Suprapubic skin (tissue), 4 donors: Measurements from ENCODE around the gene DOHH. TPM values are rescaled to one million over a fixed set of nuclear protein-coding genes. Genes with fewer than 3 reads are reported as not detected.

ENCODE experiments used
- DNase-seq, 2 donors: peaks; one replicate each; pipeline ENCODE4 v3.0.0-alpha.2; 2019; ENCODE audit warnings: low spot score in 2 of 2
- H3K27ac ChIP-seq: fragments of 200-600 bp; sonication (generic); one replicate; pipeline ENCODE4 v1.5.1; 2019
- H3K27me3 ChIP-seq: fragments of 200-600 bp; sonication (generic); one replicate; pipeline ENCODE4 v1.5.1; 2019
- H3K36me3 ChIP-seq: fragments of 200-600 bp; sonication (generic); one replicate; pipeline ENCODE4 v1.5.1; 2019
- H3K4me1 ChIP-seq: fragments of 200-600 bp; sonication (generic); one replicate; pipeline ENCODE4 v1.5.1; 2019
- H3K4me3 ChIP-seq: fragments of 200-600 bp; sonication (generic); one replicate; pipeline ENCODE4 v1.5.1; 2019; ENCODE audit warnings: mild to moderate bottlenecking
- H3K9me3 ChIP-seq: fragments of 200-600 bp; sonication (generic); one replicate; pipeline ENCODE4 v1.5.1; 2019
- CTCF ChIP-seq, 2 donors: fragments of 200-600 bp in 1 of 2; fragments of 450-650 bp in 1 of 2; sonication (generic) in 1 of 2; IDR thresholded peaks; one replicate each; pipeline ENCODE4 v1.5.1; 2016 to 2019; ENCODE audit warnings: antibody characterized with exemption in 2 of 2, mild to moderate bottlenecking in 1 of 2, moderate library complexity in 1 of 2
- EP300 ChIP-seq: sonication (generic); formaldehyde crosslinking; IDR thresholded peaks from one replicate; pipeline ENCODE4 v1.6.1; 2017; ENCODE audit warnings: antibody characterized with exemption
- POLR2A ChIP-seq, 2 donors: fragments of 450-650 bp; IDR thresholded peaks; one replicate each; pipeline ENCODE4 v1.6.1; 2017; ENCODE audit warnings: antibody characterized with exemption in 2 of 2, mild to moderate bottlenecking in 2 of 2, moderate library complexity in 2 of 2
- POLR2AphosphoS5 ChIP-seq, 3 donors: sonication (generic); formaldehyde crosslinking; IDR thresholded peaks; one replicate each; pipeline ENCODE4 v1.6.1; 2017; ENCODE audit warnings: antibody characterized with exemption in 3 of 3
- WGBS: methylation state at CpG from one replicate; pipeline ENCODE4 v1.1.5; 2018; 5-methylcytosine and 5-hydroxymethylcytosine counted together
- total RNA-seq, 4 donors: library from RNA; depleted of rRNA; stranded (reverse); fragments of >200 nt; gene quantifications; one replicate each; pipeline ENCODE4 v1.1.0, GENCODE V29; 2016

DOHH gene
- total RNA-seq, 4 donors from 2014 or later, result 10.9 to 21.7 (median 17.9) TPM

GRCh38 chr19:3518255-3518654 lies 17.8 kb upstream of the DOHH start:
- WGBS, result 83% methylated on average over 10 of the region's 10 CpGs
- Histone ChIP-seq H3K4me1 (peaks cover 19% of the 10 kb centered on the region), H3K9me3 (no peaks in the 10 kb centered on the region), H3K36me3 (peaks cover 26% of the 10 kb centered on the region), H3K4me3 (no peak overlapping the region), H3K27me3 (no peaks in the 10 kb centered on the region), H3K27ac (no peak overlapping the region)
- TF ChIP-seq CTCF (IDR thresholded peaks at IDR 0.05) (no peak), POLR2AphosphoS5 (IDR thresholded peaks at IDR 0.05) (no peak), EP300 (no peak), POLR2A (IDR thresholded peaks at IDR 0.05) (no peak)
- DNase-seq, result no peak

- DNase-seq, result no peak
- Histone ChIP-seq H3K4me1 (peaks cover 19% of the 10 kb centered on the region), H3K4me3 (no peak overlapping the region), H3K27ac (no peak overlapping the region), H3K36me3 (peaks cover 20% of the 10 kb centered on the region), H3K9me3 (no peaks in the 10 kb centered on the region), H3K27me3 (no peaks in the 10 kb centered on the region)
- TF ChIP-seq EP300 (no peak), POLR2AphosphoS5 (IDR thresholded peaks at IDR 0.05) (no peak), CTCF (IDR thresholded peaks at IDR 0.05) (no peak), POLR2A (IDR thresholded peaks at IDR 0.05) (no peak)
- 93% methylated on average over 2 of the region's 2 CpGs for WGBS
Measured at GRCh38 chr19:3517638-3518037, 17.2 kb upstream of the DOHH start.

DNA sequence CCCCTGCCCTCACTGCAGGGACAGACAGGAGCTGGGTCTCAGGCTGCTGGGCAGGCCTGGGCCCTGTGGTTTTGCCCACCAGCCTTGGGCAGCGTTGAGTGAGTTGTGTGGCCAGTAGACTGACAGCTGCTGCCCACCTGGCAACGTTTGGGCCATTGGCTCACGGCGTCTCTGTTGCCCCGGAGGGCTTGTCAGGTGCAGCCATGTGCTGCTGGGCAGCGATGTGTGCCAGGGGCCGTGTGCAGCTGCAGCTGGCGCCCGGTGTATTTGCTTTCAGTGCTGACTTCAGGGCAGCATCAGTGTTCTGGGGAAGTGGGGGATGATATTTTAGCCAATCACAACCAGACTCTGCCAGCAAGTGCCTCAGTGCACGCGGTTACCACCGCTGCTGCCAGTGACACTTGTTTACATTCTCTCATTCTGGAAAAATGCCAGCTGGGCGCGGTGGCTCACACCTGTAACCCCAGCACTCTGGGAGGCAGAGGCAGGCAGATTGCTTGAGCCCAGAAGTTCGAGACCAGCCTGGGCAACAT lies 16.3 kb upstream of the DOHH start:
- TF ChIP-seq CTCF (IDR thresholded peaks at IDR 0.05) (no peak), POLR2AphosphoS5 (IDR thresholded peaks at IDR 0.05) (no peak)
- Histone ChIP-seq H3K27me3 (no peaks in the 10 kb centered on the region), H3K27ac (no peak overlapping the region), H3K4me3 (no peak overlapping the region), H3K36me3 (peaks cover 13% of the 10 kb centered on the region), H3K9me3 (no peaks in the 10 kb centered on the region), H3K4me1 (peaks cover 19% of the 10 kb centered on the region)
- WGBS, result 64% methylated on average over 10 of the region's 15 CpGs
- DNase-seq, result no peak

DNA sequence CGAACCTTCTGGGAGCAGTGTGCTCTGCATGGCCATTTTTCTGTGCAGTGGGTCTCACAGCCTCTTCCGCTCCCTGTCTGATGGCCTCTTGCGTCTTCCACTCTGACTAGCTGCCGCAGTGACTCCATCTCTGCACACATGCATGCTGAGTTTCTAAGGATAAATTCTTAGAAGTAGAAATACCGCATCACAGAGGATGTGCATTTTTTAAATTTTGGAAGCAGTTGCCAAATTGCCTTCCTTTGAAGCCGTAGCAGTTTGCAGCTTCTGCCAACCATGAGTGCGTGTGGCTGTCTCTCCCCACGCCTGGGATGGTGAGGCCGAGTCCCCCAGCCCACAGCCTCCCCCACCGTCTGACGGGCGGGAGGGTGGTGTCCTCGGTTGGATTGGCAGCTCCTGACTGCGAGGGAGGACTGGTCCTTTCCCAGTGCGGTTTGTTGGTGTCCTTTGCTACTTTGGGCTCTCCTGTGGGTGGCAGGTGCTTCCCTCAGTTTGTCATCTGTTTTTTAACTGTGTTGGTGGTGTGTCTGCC lies 15.5 kb upstream of the DOHH start:
- Histone ChIP-seq H3K9me3 (no peaks in the 10 kb centered on the region), H3K4me1 (peaks cover 18% of the 10 kb centered on the region), H3K27ac (no peak overlapping the region), H3K36me3 (peaks cover 18% of the 10 kb centered on the region), H3K4me3 (no peak overlapping the region), H3K27me3 (no peaks in the 10 kb centered on the region)
- TF ChIP-seq POLR2AphosphoS5 (IDR thresholded peaks at IDR 0.05), result no peak
- no peak for TF ChIP-seq POLR2A (IDR thresholded peaks at IDR 0.05)
- no peak for TF ChIP-seq EP300
- no peak for TF ChIP-seq CTCF (IDR thresholded peaks at IDR 0.05)
- no peak for DNase-seq
- WGBS, result 50% methylated on average over 15 of the region's 15 CpGs

- Histone ChIP-seq H3K4me3 (no peak overlapping the region), H3K9me3 (no peaks in the 10 kb centered on the region), H3K27ac (no peak overlapping the region), H3K36me3 (peaks cover 24% of the 10 kb centered on the region), H3K4me1 (peaks cover 13% of the 10 kb centered on the region), H3K27me3 (no peaks in the 10 kb centered on the region)
- WGBS, result 89% methylated on average over 12 of the region's 12 CpGs
- DNase-seq, result no peak
- TF ChIP-seq POLR2AphosphoS5 (IDR thresholded peaks at IDR 0.05) (no peak), CTCF (IDR thresholded peaks at IDR 0.05) (no peak), POLR2A (IDR thresholded peaks at IDR 0.05) (no peak), EP300 (no peak)
Measured at GRCh38 chr19:3514930-3515329, 14.5 kb upstream of the DOHH start.
